CD4-positive, alpha-beta T cell treated with Interferon alpha-2 for 1 hour (primary cell): ENCODE measurements around the gene TUBGCP5.
A peak's percentile ranks its signal among the peaks of the same experiment; 100 is the strongest.
"Not testable (repeated sequence)": the region's sequence is repeated elsewhere in the genome, so short reads cannot be mapped to it uniquely, and the experiment has no call there.

Experiments
- DNase-seq, 2 donors: peaks; one replicate each; pipeline ENCODE4 v3.0.0-alpha.2; 2020 to 2022

TUBGCP5 gene

GRCh38 chr15:23039143-23039916 lies at the start of gene TUBGCP5:
TSS of gene TUBGCP5 (minus strand) at chr15:23039569. CDS start at chr15:23039543, 26 bp downstream.
- DNase-seq = peak; percentile 97 to 98

- DNase-seq = no peak
Measured at GRCh38 chr15:23083115-23083514, 43.7 kb upstream of the TUBGCP5 start.

GRCh38 chr15:23081996-23082737 lies 42.8 kb upstream of the TUBGCP5 start:
- not testable (repeated sequence) for DNase-seq

- no peak for DNase-seq
Measured at GRCh38 chr15:23081271-23081670, 41.9 kb upstream of the TUBGCP5 start.

GRCh38 chr15:23079766-23080165 lies 40.4 kb upstream of the TUBGCP5 start:
- no peak for DNase-seq

GRCh38 chr15:23075927-23076326 lies 36.6 kb upstream of the TUBGCP5 start:
- no peak for DNase-seq

GRCh38 chr15:23074684-23075083 lies 35.3 kb upstream of the TUBGCP5 start:
- DNase-seq = no peak

GRCh38 chr15:23073890-23074646 lies 34.7 kb upstream of the TUBGCP5 start:
- no peak for DNase-seq

- no peak for DNase-seq
Measured at GRCh38 chr15:23072633-23073032, 33.3 kb upstream of the TUBGCP5 start.

GRCh38 chr15:23069496-23070166 lies 30.3 kb upstream of the TUBGCP5 start:
- DNase-seq = no peak

GRCh38 chr15:23067416-23067815 lies 28.0 kb upstream of the TUBGCP5 start:
- DNase-seq = no peak

- no peak for DNase-seq
Measured at GRCh38 chr15:23065836-23066235, 26.5 kb upstream of the TUBGCP5 start.

GRCh38 chr15:23064156-23064555 lies 24.8 kb upstream of the TUBGCP5 start:
- DNase-seq = no peak

- DNase-seq = no peak
Measured at GRCh38 chr15:23057707-23058106, 18.3 kb upstream of the TUBGCP5 start.

GRCh38 chr15:23055316-23055715 lies 15.9 kb upstream of the TUBGCP5 start:
- DNase-seq = no peak

GRCh38 chr15:23052522-23052921 lies 13.2 kb upstream of the TUBGCP5 start:
- DNase-seq = no peak

GRCh38 chr15:23050708-23051107 lies 11.3 kb upstream of the TUBGCP5 start:
- no peak for DNase-seq

GRCh38 chr15:23049984-23050628 lies 10.7 kb upstream of the TUBGCP5 start:
- no peak for DNase-seq

GRCh38 chr15:23048572-23049282 lies 9.4 kb upstream of the TUBGCP5 start:
- not testable (repeated sequence) for DNase-seq

GRCh38 chr15:23043987-23044386 lies 4.6 kb upstream of the TUBGCP5 start:
- DNase-seq = not testable (repeated sequence)

GRCh38 chr15:23043535-23043934 lies 4.2 kb upstream of the TUBGCP5 start:
- DNase-seq = not testable (repeated sequence)

GRCh38 chr15:23041736-23042135 lies 2.4 kb upstream of the TUBGCP5 start:
- DNase-seq = not testable (repeated sequence)
